Limb (tissue), 2 donors: ENCODE measurements around the gene SMIM35.

Experiments used
- DNase-seq, 2 donors: peaks; one replicate each; pipeline ENCODE4 v3.0.0-alpha.2; 2016; ENCODE audit errors: extremely low spot score in 2 of 2

SMIM35 gene

DNA sequence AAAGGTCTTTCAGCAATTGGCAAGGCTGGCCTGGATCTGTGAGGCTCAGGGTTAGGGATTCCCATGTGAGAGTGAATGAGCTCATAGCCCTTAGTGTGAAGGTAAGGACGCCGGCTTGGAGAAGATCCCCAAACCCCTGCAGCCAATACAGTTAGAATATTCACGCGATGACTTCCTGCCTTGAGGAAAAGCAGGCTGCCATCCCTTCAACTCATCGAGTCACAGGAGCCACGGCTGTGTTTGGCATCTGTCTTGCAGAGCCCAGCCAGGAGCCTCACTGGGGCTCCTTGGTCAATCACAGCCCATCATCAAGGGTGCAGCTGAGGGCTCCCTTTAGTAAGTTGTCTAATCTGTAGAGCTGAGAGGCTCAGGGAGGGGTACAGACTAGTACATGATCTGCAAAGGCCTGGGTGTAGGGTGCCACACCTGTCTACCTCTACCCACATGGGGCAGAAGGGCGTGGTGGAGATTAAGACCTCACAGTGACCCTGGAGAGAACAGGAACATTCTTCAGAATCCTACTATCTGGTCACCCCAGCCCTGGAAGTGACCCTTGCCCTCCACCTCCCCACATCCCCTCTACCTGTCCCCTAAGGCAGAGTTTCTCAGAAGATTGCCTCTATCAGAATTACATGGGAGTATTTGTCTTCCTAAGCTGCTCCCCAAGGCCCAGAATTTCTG is 82.1 kb downstream of the SMIM35 start:
- DNase-seq = no peak

- DNase-seq = no peak
These were observed 83.3 kb downstream of the SMIM35 start for GRCh38 chr11:118003456-118003855.

- peak; percentile 37 to 43 for DNase-seq
These were observed 84.0 kb downstream of the SMIM35 start for GRCh38 chr11:118002541-118003423.

DNA sequence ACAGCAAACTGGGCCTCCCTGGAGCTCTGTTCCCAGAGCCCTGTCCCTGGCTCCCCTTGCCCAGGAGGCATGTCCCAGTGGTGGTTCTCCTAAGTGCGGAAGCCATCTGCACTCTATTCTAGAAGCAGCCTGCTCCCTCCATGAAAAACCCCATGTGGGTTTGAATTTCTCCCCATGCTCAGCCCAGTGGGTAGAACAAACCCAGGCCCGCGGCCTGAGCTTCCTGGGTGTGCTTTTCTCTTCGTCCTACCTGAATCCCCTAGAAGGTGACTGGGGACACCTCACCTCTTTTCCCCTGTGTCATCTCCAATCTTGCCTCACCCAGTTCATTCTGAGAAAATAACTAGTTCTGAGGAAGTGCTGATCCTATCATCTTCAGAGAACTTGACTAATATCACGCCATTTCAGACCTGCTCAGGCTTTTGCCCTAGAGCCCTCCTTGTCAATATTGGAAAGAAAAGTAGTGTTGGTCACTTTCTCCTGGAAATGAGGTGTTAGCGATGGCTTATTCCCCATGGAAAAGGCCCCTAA is 84.7 kb downstream of the SMIM35 start:
- no peak for DNase-seq

GRCh38 chr11:118001494-118001971 is 85.2 kb downstream of the SMIM35 start:
- DNase-seq = no peak

- no peak for DNase-seq
These were observed 85.9 kb downstream of the SMIM35 start for GRCh38 chr11:118000850-118001228.

- no peak for DNase-seq
These were observed 86.5 kb downstream of the SMIM35 start for GRCh38 chr11:118000067-118000849.

DNA sequence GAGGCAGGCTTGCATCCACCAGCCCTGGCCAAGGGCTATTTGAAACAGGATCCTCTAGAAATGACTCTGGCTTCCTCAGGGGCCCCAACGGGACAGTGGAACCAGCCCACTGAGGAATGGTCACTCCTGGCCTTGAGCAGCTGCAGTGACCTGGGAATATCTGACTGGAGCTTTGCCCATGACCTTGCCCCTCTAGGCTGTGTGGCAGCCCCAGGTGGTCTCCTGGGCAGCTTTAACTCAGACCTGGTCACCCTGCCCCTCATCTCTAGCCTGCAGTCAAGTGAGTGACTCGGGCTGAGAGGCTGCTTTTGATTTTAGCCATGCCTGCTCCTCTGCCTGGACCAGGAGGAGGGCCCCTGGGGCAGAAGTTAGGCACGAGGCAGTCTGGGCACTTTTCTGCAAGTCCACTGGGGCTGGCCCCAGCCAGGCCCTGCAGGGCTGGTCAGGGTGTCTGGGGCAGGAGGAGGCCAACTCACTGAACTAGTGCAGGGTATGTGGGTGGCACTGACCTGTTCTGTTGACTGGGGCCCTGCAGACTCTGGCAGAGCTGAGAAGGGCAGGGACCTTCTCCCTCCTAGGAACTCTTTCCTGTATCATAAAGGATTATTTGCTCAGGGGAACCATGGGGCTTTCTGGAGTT is 87.3 kb downstream of the SMIM35 start:
- no peak for DNase-seq

DNA sequence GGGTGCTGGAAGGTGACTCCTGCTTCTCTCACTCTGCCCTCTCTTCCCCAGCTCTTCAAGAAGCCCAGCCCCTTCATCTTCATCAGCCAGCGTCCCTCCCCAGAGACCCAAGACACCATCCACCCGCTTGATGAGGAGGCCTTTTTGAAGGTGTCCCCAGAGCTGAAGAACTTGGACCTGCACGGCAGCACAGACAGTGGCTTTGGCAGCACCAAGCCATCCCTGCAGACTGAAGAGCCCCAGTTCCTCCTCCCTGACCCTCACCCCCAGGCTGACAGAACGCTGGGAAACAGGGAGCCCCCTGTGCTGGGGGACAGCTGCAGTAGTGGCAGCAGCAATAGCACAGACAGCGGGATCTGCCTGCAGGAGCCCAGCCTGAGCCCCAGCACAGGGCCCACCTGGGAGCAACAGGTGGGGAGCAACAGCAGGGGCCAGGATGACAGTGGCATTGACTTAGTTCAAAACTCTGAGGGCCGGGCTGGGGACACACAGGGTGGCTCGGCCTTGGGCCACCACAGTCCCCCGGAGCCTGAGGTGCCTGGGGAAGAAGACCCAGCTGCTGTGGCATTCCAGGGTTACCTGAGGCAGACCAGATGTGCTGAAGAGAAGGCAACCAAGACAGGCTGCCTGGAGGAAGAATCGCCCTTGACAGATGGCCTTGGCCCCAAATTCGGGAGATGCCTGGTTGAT is 88.0 kb downstream of the SMIM35 start:
- DNase-seq = no peak

GRCh38 chr11:117997823-117998579 is 88.8 kb downstream of the SMIM35 start:
- no peak for DNase-seq

DNA sequence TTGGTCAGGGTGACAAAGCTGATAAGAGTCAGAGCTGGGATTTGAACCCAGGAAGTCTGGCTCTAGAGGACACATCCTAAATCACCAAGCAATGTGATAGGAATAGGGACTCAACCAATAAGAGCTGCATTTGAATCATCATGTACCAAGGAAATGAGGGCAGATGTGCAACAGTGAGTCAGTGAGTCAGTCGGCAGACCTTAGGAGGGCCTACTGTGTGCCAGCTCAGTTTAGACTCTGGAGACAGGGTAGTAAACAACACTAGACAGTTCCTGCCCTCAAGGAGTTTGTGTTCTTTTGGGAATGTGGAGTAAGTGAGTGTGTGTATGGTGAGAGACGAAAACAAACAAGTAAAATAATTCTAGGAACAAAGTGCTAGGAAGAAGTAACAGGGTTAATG is 89.4 kb downstream of the SMIM35 start:
- DNase-seq = no peak

- no peak for DNase-seq
These were observed 90.7 kb downstream of the SMIM35 start for GRCh38 chr11:117996058-117996457.

DNA sequence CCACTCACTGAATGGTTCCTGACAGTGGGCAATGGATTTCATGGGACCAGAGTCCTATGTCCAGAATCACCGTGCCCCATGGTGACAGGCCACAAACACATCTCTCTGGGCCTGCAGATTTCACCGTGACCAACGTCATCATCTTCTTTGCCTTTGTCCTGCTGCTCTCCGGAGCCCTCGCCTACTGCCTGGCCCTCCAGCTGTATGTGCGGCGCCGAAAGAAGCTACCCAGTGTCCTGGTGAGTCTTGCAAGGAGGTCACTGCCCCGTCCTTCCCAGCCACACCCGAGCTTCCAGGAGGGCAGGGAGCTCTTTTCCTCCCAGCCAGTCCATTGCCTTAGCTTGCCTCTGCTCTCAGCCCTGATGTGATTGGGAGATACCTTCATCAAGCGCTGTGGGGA is 91.3 kb downstream of the SMIM35 start:
- no peak for DNase-seq

DNA sequence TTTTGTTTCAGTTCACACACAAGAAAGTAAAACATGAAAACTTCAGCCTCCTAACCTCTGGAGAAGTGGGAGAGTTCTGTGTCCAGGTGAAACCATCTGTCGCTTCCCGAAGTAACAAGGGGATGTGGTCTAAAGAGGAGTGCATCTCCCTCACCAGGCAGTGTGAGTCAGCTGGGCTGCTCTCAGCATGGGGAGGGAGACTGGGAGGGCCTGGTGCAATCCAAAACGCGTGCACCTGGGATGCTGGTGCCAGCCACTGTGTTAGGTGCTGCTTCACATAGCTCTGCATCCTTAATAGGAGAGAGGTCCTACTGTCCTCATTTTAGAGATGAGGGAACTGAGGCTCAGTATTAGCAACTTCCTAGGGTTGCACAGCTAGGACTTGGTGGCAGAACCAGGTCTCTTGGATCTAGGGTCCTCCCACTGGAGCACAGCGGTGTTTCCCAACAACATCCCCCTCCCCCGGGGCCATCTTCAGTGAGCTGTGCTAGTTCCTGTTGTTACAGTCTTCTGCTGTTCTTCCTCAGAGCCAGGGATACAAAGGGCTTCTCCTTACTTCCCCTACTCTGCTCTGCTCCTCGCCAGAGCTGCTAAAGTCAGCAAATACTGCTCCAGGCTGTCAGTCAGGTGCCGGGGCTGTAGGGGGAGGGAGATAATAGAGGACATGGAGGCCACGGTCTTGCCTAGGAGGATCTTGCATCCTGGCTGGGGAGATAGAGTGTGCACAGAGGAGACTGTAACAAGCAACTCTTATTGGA is 92.6 kb downstream of the SMIM35 start:
- no peak for DNase-seq

- no peak for DNase-seq
These were observed 94.1 kb downstream of the SMIM35 start for GRCh38 chr11:117992620-117993019.

DNA sequence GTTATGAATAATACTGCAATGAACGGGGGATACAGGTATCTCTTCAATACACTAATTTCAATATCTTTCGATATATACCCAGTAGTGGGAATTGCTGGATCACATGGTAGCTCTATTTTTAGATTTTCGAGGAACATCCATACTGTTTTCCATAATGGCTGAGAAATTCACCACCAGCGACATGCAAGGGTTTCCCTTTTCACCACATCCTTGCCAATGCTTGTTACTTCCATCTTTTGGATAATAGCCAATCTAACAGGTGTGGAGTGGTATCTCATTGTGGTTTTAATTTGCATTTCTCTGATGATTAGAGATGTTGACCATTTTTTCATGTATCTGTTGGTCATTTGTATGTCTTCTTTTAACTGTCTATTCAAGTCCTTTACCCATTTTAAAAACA is 94.6 kb downstream of the SMIM35 start:
- DNase-seq = no peak

- DNase-seq = no peak
These were observed 97.2 kb downstream of the SMIM35 start for GRCh38 chr11:117989351-117990102.

DNA sequence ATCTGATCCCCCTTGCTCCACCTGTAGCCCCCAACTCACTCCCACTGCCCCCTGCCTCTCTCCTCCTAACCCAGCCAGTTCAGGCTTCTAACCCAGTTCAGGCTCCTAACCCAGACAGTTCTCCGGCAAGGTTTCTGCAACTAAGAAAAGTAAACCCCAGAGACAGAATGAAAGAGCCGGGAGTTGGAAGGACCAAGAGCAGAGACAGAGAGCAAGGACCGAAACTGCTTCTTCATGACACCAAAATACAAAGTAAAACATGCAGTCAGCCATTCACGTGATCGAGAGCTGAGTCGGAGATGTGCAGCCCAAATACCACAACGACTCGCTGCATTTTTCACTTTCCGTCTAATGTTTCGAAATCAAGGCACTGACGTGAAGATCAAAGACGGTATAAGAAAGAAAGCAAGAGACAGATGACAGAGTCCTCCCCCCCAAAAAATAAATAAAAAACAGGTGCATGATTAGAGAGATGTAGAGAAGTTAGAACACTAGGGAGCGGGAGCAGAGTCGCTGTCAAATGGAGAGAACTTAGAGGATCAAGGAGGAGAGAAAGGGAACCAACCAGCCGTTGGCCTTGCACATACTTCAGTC is 99.7 kb downstream of the SMIM35 start:
- DNase-seq = no peak
